Osteoblast (primary cell): ENCODE measurements around the gene ZNF460. TPM values are rescaled to one million over a fixed set of nuclear protein-coding genes. Genes with fewer than 3 reads are reported as not detected.

ENCODE experiments used
- DNase-seq: peaks from one replicate; pipeline ENCODE4 v3.0.0; 2011; ENCODE audit warnings: low spot score, mixed read lengths; ENCODE audit not compliant: insufficient read length; ENCODE audit errors: missing footprints
- H2AFZ ChIP-seq: 2 replicates; pipeline ENCODE4 v1.6.0; 2011; ENCODE audit warnings: mild to moderate bottlenecking, low read length
- H3K27ac ChIP-seq: 2 replicates; pipeline ENCODE4 v1.5.1; 2011; ENCODE audit warnings: mild to moderate bottlenecking, low read depth, low read length, moderate library complexity
- H3K27me3 ChIP-seq: 2 replicates; pipeline ENCODE4 v1.6.0; 2012; ENCODE audit warnings: mild to moderate bottlenecking, control low read depth, inconsistent platforms, low read length, moderate library complexity; ENCODE audit not compliant: insufficient read depth
- H3K36me3 ChIP-seq: 2 replicates; pipeline ENCODE4 v1.5.1; 2011; ENCODE audit warnings: mild to moderate bottlenecking, low read length, control low read depth, moderate library complexity; ENCODE audit not compliant: insufficient read depth
- H3K4me1 ChIP-seq: 2 replicates; pipeline ENCODE4 v1.5.1; 2011; ENCODE audit warnings: mild to moderate bottlenecking, low read length, control low read depth, moderate library complexity; ENCODE audit not compliant: insufficient read depth
- H3K4me2 ChIP-seq: 2 replicates; pipeline ENCODE4 v1.6.0; 2011; ENCODE audit warnings: mild to moderate bottlenecking, low read length; ENCODE audit not compliant: insufficient read depth
- H3K4me3 ChIP-seq: fragments of 200-600 bp; sonication (generic); 3 replicates; pipeline ENCODE4 v1.5.1; 2012; ENCODE audit warnings: mild to moderate bottlenecking, low read length, inconsistent platforms; ENCODE audit not compliant: insufficient read depth
- H3K79me2 ChIP-seq: 2 replicates; pipeline ENCODE4 v1.6.0; 2012; ENCODE audit warnings: mild to moderate bottlenecking, low read length, control low read depth, inconsistent platforms; ENCODE audit not compliant: insufficient read depth
- H3K9me3 ChIP-seq: 2 replicates; pipeline ENCODE4 v1.5.1; 2011; ENCODE audit warnings: low read depth, low read length, control low read depth
- H4K20me1 ChIP-seq: 2 replicates; pipeline ENCODE4 v1.6.0; 2012; ENCODE audit warnings: mild to moderate bottlenecking, low read length, control low read depth; ENCODE audit not compliant: insufficient read depth
- CTCF ChIP-seq: IDR thresholded peaks from 2 replicates; pipeline ENCODE4 v1.5.1; 2011; ENCODE audit warnings: mild to moderate bottlenecking, low read depth, low read length, moderate library complexity; ENCODE audit errors: extremely low read depth
- total RNA-seq: library from RNA; depleted of rRNA; stranded (reverse); fragments of >200 nt; gene quantifications from 2 replicates; pipeline ENCODE4 v1.2.3, GENCODE V29; 2012

ZNF460 gene
- total RNA-seq, 1 donor, result 115 TPM

DNA sequence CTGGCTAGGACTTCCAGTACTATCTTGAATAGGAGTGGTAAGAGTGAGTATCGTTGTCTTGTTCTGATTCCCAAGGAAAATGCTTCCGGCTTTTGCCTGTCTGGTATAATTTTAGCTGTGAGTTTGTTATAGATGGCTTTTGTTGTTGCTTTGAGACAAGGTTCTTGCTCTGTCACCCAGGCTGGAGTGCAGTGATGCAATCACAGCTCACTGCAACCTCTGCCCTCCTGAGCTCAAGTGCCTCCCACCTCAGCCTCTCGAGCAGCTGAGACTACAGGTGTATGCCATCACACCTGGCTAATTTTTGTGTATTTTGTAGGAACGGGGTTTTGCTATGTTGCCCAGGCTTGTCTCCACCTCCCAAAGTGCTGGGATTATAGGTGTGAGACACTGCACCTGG lies 33.9 kb downstream of the ZNF460 start:
- H3K4me3 ChIP-seq, result no peak overlapping the region
- H3K4me1 ChIP-seq, result no peaks in the 10 kb centered on the region
- H3K27me3 ChIP-seq, result peaks cover 13% of the 10 kb centered on the region
- no peak overlapping the region for H3K4me2 ChIP-seq
- H4K20me1 ChIP-seq, result no peaks in the 10 kb centered on the region
- H2AFZ ChIP-seq, result no peak overlapping the region
- H3K27ac ChIP-seq, result no peak overlapping the region
- TF ChIP-seq CTCF, result no peak
- no peaks in the 10 kb centered on the region for H3K9me3 ChIP-seq
- DNase-seq, result no peak
- no peaks in the 10 kb centered on the region for H3K36me3 ChIP-seq
- H3K79me2 ChIP-seq, result no peaks in the 10 kb centered on the region

DNA sequence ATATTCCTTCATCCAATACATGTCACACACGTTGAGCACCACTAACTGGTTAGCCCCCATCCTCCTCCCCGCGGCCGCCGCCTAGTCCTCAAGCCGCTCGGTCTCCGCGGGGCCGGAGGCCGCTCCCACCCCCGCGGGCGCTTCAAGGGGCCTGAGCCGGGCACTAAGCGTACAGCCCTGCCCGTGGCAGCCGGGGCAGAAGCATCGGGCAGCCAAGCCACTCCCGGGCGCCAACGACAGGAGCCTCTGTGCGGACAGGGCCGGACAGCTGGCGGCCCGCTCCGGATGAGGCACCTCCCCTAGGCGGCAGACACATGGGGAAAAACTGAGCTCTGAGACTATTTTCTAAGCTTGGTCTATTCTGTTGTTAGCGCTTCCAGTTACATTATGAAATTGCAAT lies 37.2 kb downstream of the ZNF460 start:
- Histone ChIP-seq H3K4me2 (no peak overlapping the region), H3K4me1 (peaks cover 10% of the 10 kb centered on the region)

GRCh38 chr19:57319869-57320179 lies 39.5 kb downstream of the ZNF460 start:
- peak overlapping the region; percentile 92 for H3K4me2 ChIP-seq
- TF ChIP-seq CTCF, result no peak

More for the DNA sequence above, 37.2 kb downstream of the ZNF460 start:
- H3K27ac ChIP-seq, result no peak overlapping the region
- H3K9me3 ChIP-seq, result no peaks in the 10 kb centered on the region
- no peak for DNase-seq
- no peaks in the 10 kb centered on the region for H3K36me3 ChIP-seq
- peak overlapping the region; percentile 55 for H3K4me3 ChIP-seq
- peaks cover 22% of the 10 kb centered on the region for H3K79me2 ChIP-seq
- no peaks in the 10 kb centered on the region for H4K20me1 ChIP-seq
- peaks cover 13% of the 10 kb centered on the region for H3K27me3 ChIP-seq
- peak overlapping the region; percentile 61 for H2AFZ ChIP-seq
- no peak for TF ChIP-seq CTCF

DNA sequence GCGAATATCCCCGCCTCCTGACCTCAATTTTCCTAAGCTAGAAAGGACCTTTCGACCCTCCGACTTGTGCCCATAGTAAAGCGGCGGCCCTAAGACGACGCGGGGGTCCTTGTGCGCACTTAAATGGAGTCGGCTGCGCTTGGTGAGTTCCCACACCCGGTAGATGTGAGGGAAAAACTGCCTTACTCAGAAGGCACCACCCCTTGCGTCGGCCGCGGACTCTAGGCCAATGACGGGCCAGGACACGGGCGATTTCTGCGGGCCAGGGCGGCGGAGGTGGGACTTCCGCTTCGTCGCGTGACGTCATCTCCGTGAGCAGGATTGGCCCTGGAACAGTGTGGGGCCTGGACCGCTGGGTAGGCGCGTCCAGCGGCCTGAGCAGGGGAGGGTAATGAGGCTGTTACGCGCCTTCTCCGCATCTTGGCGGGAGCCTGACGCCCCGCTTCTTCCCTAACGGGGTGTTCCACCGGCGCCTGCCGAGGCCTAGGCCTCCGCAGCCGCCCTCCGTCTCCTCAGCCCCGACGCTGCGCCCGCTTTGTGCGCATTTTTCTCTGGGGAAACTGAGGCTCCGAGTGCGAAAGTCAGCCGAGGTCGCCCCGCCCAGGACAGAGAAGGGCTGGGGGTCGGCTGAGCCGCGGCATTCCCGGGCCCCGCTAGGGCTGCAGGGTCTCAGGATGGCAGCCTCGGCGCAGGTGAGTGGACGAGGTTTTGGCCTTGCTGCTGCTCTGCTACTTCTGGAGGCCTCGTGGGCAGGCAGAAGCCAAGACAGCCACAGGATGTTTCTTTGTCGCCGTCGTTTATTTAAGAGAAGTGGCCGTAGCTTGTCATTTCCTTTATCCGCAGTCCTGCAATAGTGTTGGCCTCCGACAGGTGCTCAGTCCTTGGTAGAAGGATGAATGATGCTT lies 40.1 kb downstream of the ZNF460 start, which contains the start of gene ZNF543:
Gene ZNF543 (plus strand): TSS at position 293 of the 905 bp plus-strand sequence. CDS start 382 bp downstream, at position 675.
- Histone ChIP-seq H3K4me3 (peak within 1 kb of the TSS; percentile 94), H3K4me2 (peak within 1 kb of the TSS; percentile 92), H3K27me3 (peaks cover 10% of the 10 kb centered on the region), H3K9me3 (no peaks in the 10 kb centered on the region), H3K4me1 (peaks cover 10% of the 10 kb centered on the region), H3K27ac (peak within 1 kb of the TSS; percentile 85), H3K36me3 (peaks cover 19% of the 10 kb centered on the region), H3K79me2 (peaks cover 38% of the 10 kb centered on the region), H2AFZ (peak within 1 kb of the TSS; percentile 97), H4K20me1 (no peaks in the 10 kb centered on the region)
- TF ChIP-seq CTCF, result no peak
- peak; percentile 99 for DNase-seq

More at GRCh38 chr19:57319869-57320179, 39.5 kb downstream of the ZNF460 start:
- peaks cover 10% of the 10 kb centered on the region for H3K4me1 ChIP-seq
- H3K27ac ChIP-seq, result peak overlapping the region; percentile 85
- H3K36me3 ChIP-seq, result peaks cover 13% of the 10 kb centered on the region
- no peak for DNase-seq
- H3K4me3 ChIP-seq, result peak overlapping the region; percentile 94
- no peaks in the 10 kb centered on the region for H4K20me1 ChIP-seq
- H3K79me2 ChIP-seq, result peaks cover 37% of the 10 kb centered on the region
- H2AFZ ChIP-seq, result peak overlapping the region; percentile 97
- H3K27me3 ChIP-seq, result peaks cover 13% of the 10 kb centered on the region
- H3K9me3 ChIP-seq, result no peaks in the 10 kb centered on the region
